Ascending aorta (tissue), 2 donors: Measurements from ENCODE around the gene KCNG4. TPM values are rescaled to one million over a fixed set of nuclear protein-coding genes. Genes with fewer than 3 reads are reported as not detected.

ENCODE experiments used
- DNase-seq, 2 donors: peaks; one replicate each; pipeline ENCODE4 v3.0.0-alpha.2; 2019; ENCODE audit warnings: low spot score in 2 of 2
- H3K27ac ChIP-seq, 2 donors: fragments of 200-600 bp; sonication (generic); one replicate each; pipeline ENCODE4 v1.5.1; 2016 to 2017; ENCODE audit warnings: mild to moderate bottlenecking in 1 of 2
- H3K27me3 ChIP-seq: fragments of 200-600 bp; sonication (generic); one replicate; pipeline ENCODE4 v1.5.1; 2017
- H3K36me3 ChIP-seq, 2 donors: fragments of 200-600 bp; sonication (generic); one replicate each; pipeline ENCODE4 v1.5.1; 2016
- H3K4me1 ChIP-seq, 2 donors: fragments of 200-600 bp; sonication (generic); one replicate each; pipeline ENCODE4 v1.5.1; 2016 to 2017; ENCODE audit warnings: mild to moderate bottlenecking in 1 of 2
- H3K4me3 ChIP-seq, 2 donors: fragments of 200-600 bp; sonication (generic); one replicate each; pipeline ENCODE4 v1.5.1; 2016 to 2017; ENCODE audit warnings: mild to moderate bottlenecking in 1 of 2
- H3K9me3 ChIP-seq, 2 donors: fragments of 200-600 bp; sonication (generic); one replicate each; pipeline ENCODE4 v1.5.1; 2016
- CTCF ChIP-seq, 3 experiments: fragments of 200-600 bp in 2 of 3; fragments of 450-650 bp in 1 of 3; sonication (generic) in 2 of 3; IDR thresholded peaks; one replicate each; pipeline ENCODE4 v1.5.1; 2016 to 2019; ENCODE audit warnings: antibody characterized with exemption in 3 of 3, mild to moderate bottlenecking in 1 of 3, moderate library complexity in 1 of 3
- intact Hi-C: fragments of 100-400 bp; cut with DNase I; formaldehyde crosslinking; loops from one replicate; pipeline ENCODE4 v1.15.1; 2023
- total RNA-seq: library from RNA; depleted of rRNA; stranded (reverse); fragments of >200 nt; gene quantifications from one replicate; pipeline ENCODE4 v1.1.0, GENCODE V29; 2016

KCNG4 gene
- total RNA-seq, 1 donor from 2014 or later = not detected

- Histone ChIP-seq H3K36me3 (no peaks in the 10 kb centered on the region), H3K27ac (no peak overlapping the region), H3K27me3 (no peaks in the 10 kb centered on the region), H3K9me3 (peaks cover 0 to 6% of the 10 kb centered on the region in 2 donors), H3K4me3 (no peak overlapping the region), H3K4me1 (no peaks in the 10 kb centered on the region)
- no peak for DNase-seq
- intact Hi-C loops = no loop called here
- no peak for TF ChIP-seq CTCF (IDR thresholded peaks at IDR 0.05)
Observed at GRCh38 chr16:84255050-84255810, 15.4 kb upstream of the KCNG4 start.

- no peaks in the 10 kb centered on the region for H3K36me3 ChIP-seq
- no peak for TF ChIP-seq CTCF (IDR thresholded peaks at IDR 0.05)
- no peak for DNase-seq
- H3K27me3 ChIP-seq = no peaks in the 10 kb centered on the region
- H3K4me3 ChIP-seq = no peak overlapping the region
- H3K27ac ChIP-seq = no peak overlapping the region
- H3K4me1 ChIP-seq = no peaks in the 10 kb centered on the region
- intact Hi-C loops = no loop called here
- H3K9me3 ChIP-seq = peaks cover 0 to 6% of the 10 kb centered on the region in 2 donors
Observed at GRCh38 chr16:84254062-84254461, 14.2 kb upstream of the KCNG4 start.

- no peaks in the 10 kb centered on the region for H3K36me3 ChIP-seq
- intact Hi-C loops = no loop called here
- H3K27ac ChIP-seq = no peak overlapping the region
- H3K4me3 ChIP-seq = no peak overlapping the region
- H3K27me3 ChIP-seq = no peaks in the 10 kb centered on the region
- no peaks in the 10 kb centered on the region for H3K4me1 ChIP-seq
- no peak for TF ChIP-seq CTCF (IDR thresholded peaks at IDR 0.05)
- H3K9me3 ChIP-seq = peaks cover 0 to 6% of the 10 kb centered on the region in 2 donors
- DNase-seq = no peak
Observed at GRCh38 chr16:84253173-84253572, 13.4 kb upstream of the KCNG4 start.

GRCh38 chr16:84252184-84252583 lies 12.4 kb upstream of the KCNG4 start:
- no peak for DNase-seq

GRCh38 chr16:84247844-84248243 lies 8.0 kb upstream of the KCNG4 start:
- no peaks in the 10 kb centered on the region for H3K9me3 ChIP-seq
- no peak for DNase-seq
- H3K4me3 ChIP-seq = no peak overlapping the region
- no peaks in the 10 kb centered on the region for H3K27me3 ChIP-seq
- intact Hi-C loops = no loop called here
- H3K4me1 ChIP-seq = no peaks in the 10 kb centered on the region
- no peak overlapping the region for H3K27ac ChIP-seq
- H3K36me3 ChIP-seq = no peaks in the 10 kb centered on the region
- no peak for TF ChIP-seq CTCF (IDR thresholded peaks at IDR 0.05)

More at GRCh38 chr16:84252184-84252583, 12.4 kb upstream of the KCNG4 start:
- H3K27ac ChIP-seq = no peak overlapping the region
- no peaks in the 10 kb centered on the region for H3K27me3 ChIP-seq
- H3K4me3 ChIP-seq = no peak overlapping the region
- H3K4me1 ChIP-seq = no peaks in the 10 kb centered on the region
- peaks cover 0 to 6% of the 10 kb centered on the region in 2 donors for H3K9me3 ChIP-seq
- TF ChIP-seq CTCF (IDR thresholded peaks at IDR 0.05) = no peak
- intact Hi-C loops = no loop called here
- H3K36me3 ChIP-seq = no peaks in the 10 kb centered on the region
